Muscle layer of duodenum (tissue), 2 donors: Measurements from ENCODE around the gene ERC2.

Source experiments
- H3K27ac ChIP-seq: one replicate; pipeline ENCODE4 v1.7.0; 2013; ENCODE audit warnings: mild to moderate bottlenecking, low read length
- H3K27me3 ChIP-seq: one replicate; pipeline ENCODE4 v1.7.0; 2013; ENCODE audit warnings: low read depth, mild to moderate bottlenecking, control low read depth, low read length
- H3K36me3 ChIP-seq, 2 donors: one replicate each; pipeline ENCODE4 v1.7.0; 2013; ENCODE audit warnings: low read length in 2 of 2, control low read depth in 1 of 2, mild to moderate bottlenecking in 1 of 2; ENCODE audit not compliant: insufficient read depth in 2 of 2, control insufficient read depth in 1 of 2
- H3K4me1 ChIP-seq, 2 donors: one replicate each; pipeline ENCODE4 v1.7.0; 2013; ENCODE audit warnings: low read length in 2 of 2, mild to moderate bottlenecking in 2 of 2, control low read depth in 1 of 2, moderate library complexity in 1 of 2; ENCODE audit not compliant: insufficient read depth in 2 of 2, control insufficient read depth in 1 of 2
- H3K4me3 ChIP-seq, 2 donors: one replicate each; pipeline ENCODE4 v1.7.0; 2013; ENCODE audit warnings: low read length in 2 of 2, low read depth in 1 of 2, mild to moderate bottlenecking in 1 of 2
- H3K9me3 ChIP-seq, 2 donors: one replicate each; pipeline ENCODE4 v1.7.0; 2013; ENCODE audit warnings: low read length in 2 of 2, control low read depth in 1 of 2, mild to moderate bottlenecking in 1 of 2; ENCODE audit not compliant: control insufficient read depth in 1 of 2
- donor health status: healthy.

Gene ERC2

DNA sequence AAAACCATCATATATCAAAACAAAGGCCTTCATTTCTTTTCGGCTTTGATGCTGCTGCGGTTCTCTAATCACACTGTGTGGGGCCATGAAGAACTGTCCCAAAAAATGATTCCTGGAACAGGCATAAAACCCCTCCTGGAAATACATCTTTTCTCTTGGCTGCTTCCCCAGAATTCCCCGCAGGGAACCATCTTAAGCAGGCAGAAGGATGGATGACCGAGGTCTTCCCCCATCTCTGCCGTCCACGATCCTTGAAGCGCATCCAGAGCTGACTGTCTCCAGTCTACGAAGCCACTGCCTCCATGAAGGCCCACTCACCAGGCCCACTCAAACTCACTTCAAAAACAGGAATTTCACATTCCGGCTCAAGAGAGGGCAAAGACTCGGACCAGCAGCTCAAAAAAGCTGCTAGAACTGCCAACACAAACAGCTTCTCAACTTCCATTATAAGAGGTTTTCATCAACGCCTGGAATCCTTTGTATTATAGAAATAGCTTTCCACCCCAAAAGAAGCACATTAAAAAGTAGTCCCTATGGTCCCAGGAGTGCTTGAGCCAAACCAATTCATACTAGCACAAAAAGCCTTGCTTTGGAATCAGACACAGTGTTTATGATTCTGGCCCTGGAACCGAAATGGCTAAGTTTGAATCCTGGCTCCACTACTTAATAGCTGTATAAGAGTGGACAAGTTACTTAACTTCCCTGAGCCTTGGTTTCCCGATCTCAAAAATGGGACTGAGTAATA, 493.7 kb downstream of the ERC2 start:
- H3K4me3 ChIP-seq = no peak overlapping the region
- no peaks in the 10 kb centered on the region for H3K9me3 ChIP-seq
- H3K27me3 ChIP-seq = no peaks in the 10 kb centered on the region
- H3K36me3 ChIP-seq = no peaks in the 10 kb centered on the region
- H3K4me1 ChIP-seq = no peaks in the 10 kb centered on the region
- H3K27ac ChIP-seq = no peak overlapping the region

DNA sequence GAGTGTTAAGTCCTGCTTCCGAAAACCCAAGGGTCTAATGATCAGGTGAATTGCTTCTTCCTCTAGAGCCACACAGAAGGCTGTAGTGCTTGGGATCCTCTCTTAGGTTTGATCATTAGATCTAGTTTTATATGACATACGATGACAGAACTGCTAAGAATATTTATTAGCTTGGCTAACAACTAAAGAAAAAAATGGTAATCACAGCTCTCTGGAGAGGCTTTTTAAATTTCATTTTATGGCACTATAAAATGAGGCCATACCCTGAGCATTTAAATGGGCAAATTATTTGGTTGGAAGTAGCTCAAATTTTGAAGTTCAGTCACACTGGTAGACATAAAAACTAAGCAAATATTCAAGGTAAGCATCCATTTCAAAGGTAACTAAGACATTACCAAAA, 498.6 kb downstream of the ERC2 start:
- H3K27ac ChIP-seq = no peak overlapping the region
- H3K4me1 ChIP-seq = no peaks in the 10 kb centered on the region
- no peaks in the 10 kb centered on the region for H3K36me3 ChIP-seq
- H3K27me3 ChIP-seq = no peaks in the 10 kb centered on the region
- no peaks in the 10 kb centered on the region for H3K9me3 ChIP-seq
- H3K4me3 ChIP-seq = no peak overlapping the region

GRCh38 chr3:55968331-55968730, 499.9 kb downstream of the ERC2 start:
- no peaks in the 10 kb centered on the region for H3K27me3 ChIP-seq
- no peaks in the 10 kb centered on the region for H3K4me1 ChIP-seq
- no peaks in the 10 kb centered on the region for H3K36me3 ChIP-seq
- no peak overlapping the region for H3K27ac ChIP-seq
- no peak overlapping the region for H3K4me3 ChIP-seq
- H3K9me3 ChIP-seq = no peaks in the 10 kb centered on the region

- no peak overlapping the region for H3K4me3 ChIP-seq
- no peaks in the 10 kb centered on the region for H3K36me3 ChIP-seq
- H3K27me3 ChIP-seq = no peaks in the 10 kb centered on the region
- H3K27ac ChIP-seq = no peak overlapping the region
- no peaks in the 10 kb centered on the region for H3K4me1 ChIP-seq
- H3K9me3 ChIP-seq = no peaks in the 10 kb centered on the region
These were observed 501.7 kb downstream of the ERC2 start for GRCh38 chr3:55966566-55966965.

DNA sequence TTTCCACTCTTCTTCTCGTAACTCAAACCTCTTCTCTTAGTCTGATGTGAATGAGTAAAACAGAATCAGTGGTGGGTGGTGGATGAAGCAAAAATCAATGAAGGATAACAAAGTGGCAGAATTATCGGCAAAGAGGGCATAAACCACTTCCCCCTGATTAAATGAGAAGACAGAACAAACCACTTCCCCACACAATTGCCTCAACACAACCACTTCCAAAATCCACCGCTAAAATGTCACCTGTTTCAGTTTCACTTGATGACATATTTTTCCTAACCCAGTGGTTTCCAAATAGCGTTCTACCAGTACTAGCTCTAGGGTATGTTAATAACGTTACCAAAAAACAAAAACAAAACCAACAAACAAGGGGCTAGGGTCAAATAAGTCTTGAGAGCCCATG, 502.5 kb downstream of the ERC2 start:
- Histone ChIP-seq H3K36me3 (no peaks in the 10 kb centered on the region), H3K27me3 (no peaks in the 10 kb centered on the region), H3K4me3 (no peak overlapping the region), H3K9me3 (no peaks in the 10 kb centered on the region), H3K4me1 (no peaks in the 10 kb centered on the region), H3K27ac (no peak overlapping the region)

DNA sequence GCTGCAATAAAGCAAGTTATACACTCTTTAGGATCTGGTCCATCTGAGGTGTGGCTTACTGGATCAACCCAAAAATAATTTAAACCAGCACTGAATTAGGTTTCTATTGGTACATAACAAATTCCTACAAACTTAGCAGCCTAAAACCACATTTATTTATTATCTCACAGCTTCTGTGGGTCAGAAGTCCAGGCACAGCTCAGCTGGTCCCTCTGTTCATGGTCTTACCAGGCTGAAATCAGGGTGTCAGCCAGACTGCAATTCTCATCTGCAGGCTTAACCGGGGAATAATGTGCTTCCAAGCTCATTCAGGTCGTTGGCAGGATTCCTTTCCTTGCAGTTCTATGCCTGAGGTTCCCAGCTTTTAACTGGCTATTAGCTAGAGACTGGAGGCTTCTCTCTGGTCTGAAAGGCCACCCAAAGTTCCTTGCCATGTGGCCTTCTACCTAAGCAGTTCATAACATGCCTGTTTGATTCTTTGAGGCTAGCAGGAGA, 503.7 kb downstream of the ERC2 start:
- H3K4me3 ChIP-seq = no peak overlapping the region
- H3K27me3 ChIP-seq = no peaks in the 10 kb centered on the region
- no peaks in the 10 kb centered on the region for H3K36me3 ChIP-seq
- no peaks in the 10 kb centered on the region for H3K9me3 ChIP-seq
- H3K27ac ChIP-seq = no peak overlapping the region
- H3K4me1 ChIP-seq = no peaks in the 10 kb centered on the region

DNA sequence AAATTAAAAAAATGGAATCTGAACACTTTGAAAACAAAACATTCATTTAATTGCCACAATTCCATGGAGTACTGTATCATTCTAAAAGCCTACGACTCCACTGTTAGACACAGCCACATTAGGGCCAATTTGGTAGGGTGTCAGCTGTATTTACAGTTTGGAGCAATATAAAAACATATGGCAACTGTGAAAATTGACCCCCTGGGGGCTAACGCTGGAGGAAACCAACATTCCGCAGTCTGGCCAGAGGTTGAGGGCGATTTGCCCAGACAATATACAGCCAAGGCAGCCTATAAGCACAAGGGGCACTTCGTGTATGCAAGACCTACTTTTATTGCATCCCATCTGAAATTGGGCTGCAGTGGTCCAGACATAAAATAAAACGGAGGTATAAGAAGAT, 504.7 kb downstream of the ERC2 start:
- Histone ChIP-seq H3K27ac (no peak overlapping the region), H3K4me1 (no peaks in the 10 kb centered on the region), H3K4me3 (no peak overlapping the region), H3K36me3 (no peaks in the 10 kb centered on the region), H3K9me3 (no peaks in the 10 kb centered on the region), H3K27me3 (no peaks in the 10 kb centered on the region)

- Histone ChIP-seq H3K9me3 (no peaks in the 10 kb centered on the region), H3K36me3 (no peaks in the 10 kb centered on the region), H3K27ac (no peak overlapping the region), H3K4me1 (no peaks in the 10 kb centered on the region), H3K27me3 (no peaks in the 10 kb centered on the region), H3K4me3 (no peak overlapping the region)
These were observed 508.7 kb downstream of the ERC2 start for GRCh38 chr3:55959471-55960080.

DNA sequence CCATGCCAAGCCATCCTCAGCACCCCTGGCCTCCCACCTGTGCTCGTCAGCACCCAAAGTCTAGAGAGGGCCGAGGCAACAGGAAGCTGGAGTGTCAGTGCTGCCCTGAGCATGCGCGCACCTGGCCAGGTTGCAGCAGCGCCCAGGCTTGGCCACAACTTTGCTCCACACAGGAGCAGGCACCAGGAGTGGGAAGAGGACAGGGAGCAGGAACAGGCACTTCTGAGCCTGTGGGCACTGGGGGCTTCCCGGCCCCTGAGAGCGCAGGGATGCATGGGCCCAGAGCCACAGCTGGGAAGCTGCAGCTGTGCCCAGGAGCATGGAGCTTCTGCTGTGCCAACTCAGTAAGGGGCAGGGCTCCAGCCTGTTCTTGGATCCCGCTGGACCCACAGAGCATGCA, 509.7 kb downstream of the ERC2 start:
- Histone ChIP-seq H3K4me1 (no peaks in the 10 kb centered on the region), H3K4me3 (no peak overlapping the region), H3K36me3 (no peaks in the 10 kb centered on the region), H3K9me3 (no peaks in the 10 kb centered on the region), H3K27me3 (no peaks in the 10 kb centered on the region), H3K27ac (no peak overlapping the region)

DNA sequence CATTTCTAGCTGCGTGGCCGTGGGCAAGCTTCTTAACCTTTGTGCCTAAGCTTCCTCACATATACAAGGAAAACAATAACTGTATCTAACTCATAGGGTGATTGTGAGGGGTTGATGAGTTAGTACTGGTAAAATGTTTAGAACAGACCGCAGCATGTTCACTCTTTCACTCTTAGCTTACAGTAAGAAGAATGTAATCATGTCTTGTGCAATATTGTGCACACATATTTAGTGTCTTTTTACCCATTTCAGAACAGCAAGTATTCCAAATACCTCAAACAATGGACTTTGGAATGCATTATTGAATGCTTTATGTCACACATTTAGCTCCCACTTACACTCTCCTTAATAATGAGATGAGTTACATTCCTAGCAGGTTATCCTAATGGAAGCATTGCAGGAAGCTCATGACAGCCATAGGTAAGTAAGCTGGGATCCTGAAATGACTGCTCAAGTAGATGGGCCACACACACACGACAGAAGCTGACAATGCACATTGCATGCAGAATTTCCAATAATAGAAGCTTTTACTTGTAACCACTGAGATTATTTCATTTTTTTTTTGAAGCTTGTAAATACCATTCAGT, 512.3 kb downstream of the ERC2 start:
- no peaks in the 10 kb centered on the region for H3K27me3 ChIP-seq
- no peaks in the 10 kb centered on the region for H3K9me3 ChIP-seq
- H3K4me3 ChIP-seq = no peak overlapping the region
- no peak overlapping the region for H3K27ac ChIP-seq
- no peaks in the 10 kb centered on the region for H3K4me1 ChIP-seq
- H3K36me3 ChIP-seq = no peaks in the 10 kb centered on the region

DNA sequence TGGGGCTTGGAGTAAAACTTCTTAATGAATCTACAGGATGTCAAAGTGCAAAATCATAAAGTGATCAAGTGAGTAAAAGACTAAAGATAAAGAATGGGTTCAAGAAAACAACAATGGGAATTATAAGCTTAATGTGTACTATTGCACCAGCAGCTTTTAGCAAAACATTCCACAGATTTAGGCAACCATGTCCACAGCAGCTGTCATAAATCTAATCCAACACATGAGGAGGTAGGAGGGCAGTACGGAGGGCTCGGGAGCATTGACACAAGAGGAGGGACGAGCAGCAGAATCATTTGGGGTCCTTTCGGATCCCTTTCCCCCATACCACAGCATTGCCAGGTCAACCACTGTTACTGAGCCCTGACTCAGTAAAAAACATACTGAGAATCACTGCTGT, 516.9 kb downstream of the ERC2 start:
- Histone ChIP-seq H3K9me3 (no peaks in the 10 kb centered on the region), H3K36me3 (no peaks in the 10 kb centered on the region), H3K4me3 (no peak overlapping the region), H3K4me1 (no peaks in the 10 kb centered on the region), H3K27ac (no peak overlapping the region), H3K27me3 (no peaks in the 10 kb centered on the region)
